GM18519 (cell line): ENCODE results near the gene PLCB1.

ENCODE experiments used
- ATAC-seq: cut with Tn5 transposase; IDR thresholded peaks from one replicate; pipeline ENCODE4 v1.9.1; 2021; ENCODE audit warnings: mild to moderate bottlenecking, moderate library complexity; ENCODE audit not compliant: unreplicated experiment, low FRiP score

Gene PLCB1

GRCh38 chr20:8291873-8292272, 159.8 kb downstream of the PLCB1 start:
- ATAC-seq = no peak

- no peak for ATAC-seq
Measured at GRCh38 chr20:8292793-8293192, 160.7 kb downstream of the PLCB1 start.

- no peak for ATAC-seq
Measured at GRCh38 chr20:8293750-8294149, 161.7 kb downstream of the PLCB1 start.

GRCh38 chr20:8296536-8296935, 164.5 kb downstream of the PLCB1 start:
- no peak for ATAC-seq

- no peak for ATAC-seq
Measured at GRCh38 chr20:8298426-8299043, 166.5 kb downstream of the PLCB1 start.

GRCh38 chr20:8299921-8300320, 167.9 kb downstream of the PLCB1 start:
- ATAC-seq = no peak

GRCh38 chr20:8301655-8302054, 169.6 kb downstream of the PLCB1 start:
- ATAC-seq = no peak

GRCh38 chr20:8303651-8304050, 171.6 kb downstream of the PLCB1 start:
- ATAC-seq = no peak

- no peak for ATAC-seq
Measured at GRCh38 chr20:8304124-8304816, 172.2 kb downstream of the PLCB1 start.

- ATAC-seq = peak; percentile 90
Measured at GRCh38 chr20:8305449-8305978, 173.4 kb downstream of the PLCB1 start.

- no peak for ATAC-seq
Measured at GRCh38 chr20:8306937-8307336, 174.9 kb downstream of the PLCB1 start.

GRCh38 chr20:8309634-8310033, 177.6 kb downstream of the PLCB1 start:
- no peak for ATAC-seq

- ATAC-seq = no peak
Measured at GRCh38 chr20:8310618-8311017, 178.6 kb downstream of the PLCB1 start.

GRCh38 chr20:8313073-8313472, 181.0 kb downstream of the PLCB1 start:
- no peak for ATAC-seq

- no peak for ATAC-seq
Measured at GRCh38 chr20:8315639-8316573, 183.8 kb downstream of the PLCB1 start.

GRCh38 chr20:8317448-8317847, 185.4 kb downstream of the PLCB1 start:
- no peak for ATAC-seq

- ATAC-seq = no peak
Measured at GRCh38 chr20:8318965-8319625, 187.0 kb downstream of the PLCB1 start.

- ATAC-seq = no peak
Measured at GRCh38 chr20:8320306-8320705, 188.2 kb downstream of the PLCB1 start.

GRCh38 chr20:8321001-8321400, 188.9 kb downstream of the PLCB1 start:
- no peak for ATAC-seq

GRCh38 chr20:8322662-8323217, 190.7 kb downstream of the PLCB1 start:
- ATAC-seq = no peak
